Thoracic aorta (tissue), 2 donors: Measurements from ENCODE around the gene DEFB129. TPM values are rescaled to one million over a fixed set of nuclear protein-coding genes. Genes with fewer than 3 reads are reported as not detected.
"Not testable (repeated sequence)": the region's sequence is repeated elsewhere in the genome, so short reads cannot be mapped to it uniquely, and the experiment has no call there.

Experiments
- ATAC-seq: fragments of 150-250 bp; one replicate; pipeline ENCODE4 v1.8.0; 2017; ENCODE audit warnings: low read depth; ENCODE audit not compliant: insufficient number of reproducible peaks, low FRiP score
- DNase-seq: peaks from one replicate; pipeline ENCODE4 v3.0.0-alpha.2; 2020; ENCODE audit warnings: low spot score
- H3K27ac ChIP-seq, 2 donors: fragments of 200-600 bp; sonication (generic); 1 replicate in 1 of 2; 2 replicates in 1 of 2; pipeline ENCODE4 v1.5.1; 2016; ENCODE audit warnings: mild to moderate bottlenecking in 2 of 2, moderate library complexity in 2 of 2
- H3K27me3 ChIP-seq: fragments of 200-600 bp; sonication (generic); replicated peaks from 2 replicates; pipeline ENCODE4 v1.6.0; 2016; ENCODE audit warnings: mild to moderate bottlenecking; ENCODE audit not compliant: insufficient read depth
- H3K36me3 ChIP-seq: fragments of 200-600 bp; sonication (generic); one replicate; pipeline ENCODE4 v1.5.1; 2016
- H3K4me1 ChIP-seq, 2 donors: fragments of 200-600 bp; sonication (generic); 1 replicate in 1 of 2; 2 replicates in 1 of 2; pipeline versions ENCODE4 v1.5.1 to v1.6.0; 2016; ENCODE audit warnings: low read depth in 2 of 2, mild to moderate bottlenecking in 1 of 2; ENCODE audit not compliant: control insufficient read depth in 1 of 2
- H3K4me3 ChIP-seq: fragments of 200-600 bp; sonication (generic); 2 replicates; pipeline ENCODE4 v1.5.1; 2016; ENCODE audit warnings: mild to moderate bottlenecking
- H3K9me3 ChIP-seq: fragments of 200-600 bp; sonication (generic); 2 replicates; pipeline ENCODE4 v1.5.1; 2016
- CTCF ChIP-seq: fragments of 200-600 bp; sonication (generic); IDR thresholded peaks from one replicate; pipeline ENCODE4 v1.5.1; 2019; ENCODE audit warnings: antibody characterized with exemption
- total RNA-seq, 2 donors: library from RNA; depleted of rRNA; stranded (reverse); fragments of >200 nt; gene quantifications; one replicate each; pipeline versions ENCODE4 v1.1.0 to v1.2.3, GENCODE V29; 2016

DEFB129 gene
- total RNA-seq, 2 donors from 2014 or later = not detected

GRCh38 chr20:251354-251753 is 24.3 kb downstream of the DEFB129 start:
- no peaks in the 10 kb centered on the region for H3K27me3 ChIP-seq
- ATAC-seq = no peak
- H3K4me1 ChIP-seq = no peaks in the 10 kb centered on the region
- DNase-seq = no peak
- H3K9me3 ChIP-seq = no peaks in the 10 kb centered on the region
- no peaks in the 10 kb centered on the region for H3K36me3 ChIP-seq
- no peak overlapping the region for H3K27ac ChIP-seq
- no peak overlapping the region for H3K4me3 ChIP-seq
- TF ChIP-seq CTCF = no peak

GRCh38 chr20:252801-253200 is 25.7 kb downstream of the DEFB129 start:
- no peak for TF ChIP-seq CTCF
- no peak overlapping the region for H3K4me3 ChIP-seq
- no peak for ATAC-seq
- H3K4me1 ChIP-seq = no peaks in the 10 kb centered on the region
- H3K36me3 ChIP-seq = no peaks in the 10 kb centered on the region
- no peak overlapping the region for H3K27ac ChIP-seq
- no peaks in the 10 kb centered on the region for H3K27me3 ChIP-seq
- DNase-seq = no peak
- H3K9me3 ChIP-seq = no peaks in the 10 kb centered on the region

GRCh38 chr20:253447-253846 is 26.4 kb downstream of the DEFB129 start:
- not testable (repeated sequence) for H3K9me3 ChIP-seq, H3K4me1 ChIP-seq, H3K36me3 ChIP-seq, H3K27me3 ChIP-seq, ATAC-seq, H3K27ac ChIP-seq, DNase-seq, H3K4me3 ChIP-seq

GRCh38 chr20:257419-257818 is 30.4 kb downstream of the DEFB129 start, which contains the start of gene DEFB132:
Gene DEFB132, plus strand, starts transcription at chr20:257724. Its CDS starts 55 bp downstream, at chr20:257779.
- Histone ChIP-seq H3K9me3 (no peaks in the 10 kb centered on the region), H3K27ac (no peak within 1 kb of the TSS), H3K27me3 (no peaks in the 10 kb centered on the region), H3K4me3 (no peak within 1 kb of the TSS), H3K36me3 (no peaks in the 10 kb centered on the region), H3K4me1 (no peaks in the 10 kb centered on the region)
- no peak for TF ChIP-seq CTCF
- ATAC-seq = no peak
- DNase-seq = no peak

GRCh38 chr20:258269-258858 is 31.3 kb downstream of the DEFB129 start:
- no peaks in the 10 kb centered on the region for H3K36me3 ChIP-seq
- no peak for TF ChIP-seq CTCF
- H3K27ac ChIP-seq = no peak overlapping the region
- H3K27me3 ChIP-seq = no peaks in the 10 kb centered on the region
- no peaks in the 10 kb centered on the region for H3K9me3 ChIP-seq
- H3K4me3 ChIP-seq = no peak overlapping the region
- H3K4me1 ChIP-seq = no peaks in the 10 kb centered on the region
- ATAC-seq (no peak), DNase-seq (no peak)

GRCh38 chr20:258963-259362 is 31.9 kb downstream of the DEFB129 start:
- Histone ChIP-seq H3K9me3 (no peaks in the 10 kb centered on the region), H3K27me3 (no peaks in the 10 kb centered on the region), H3K4me3 (no peak overlapping the region), H3K27ac (no peak overlapping the region), H3K4me1 (no peaks in the 10 kb centered on the region), H3K36me3 (no peaks in the 10 kb centered on the region)
- no peak for TF ChIP-seq CTCF
- ATAC-seq (no peak), DNase-seq (no peak)
